GM23338 (cell line): ENCODE data around the gene NTRK1.

Source experiments
- CTCF ChIP-seq, 2 experiments: fragments of 200-600 bp in 1 of 2; sonication (generic) in 1 of 2; conservative IDR thresholded peaks; 2 replicates each; pipeline versions ENCODE4 v1.5.1 to v1.6.1; 2016 to 2017; ENCODE audit warnings: antibody characterized with exemption in 2 of 2, low read depth in 2 of 2, mild to moderate bottlenecking in 2 of 2, moderate library complexity in 1 of 2
- EZH2 ChIP-seq: fragments of 200-600 bp; sonication (generic); IDR thresholded peaks from one replicate; pipeline ENCODE4 v1.8.0; 2017; ENCODE audit warnings: antibody characterized with exemption, mild to moderate bottlenecking, low read depth; ENCODE audit not compliant: unreplicated experiment
- JUNB ChIP-seq: IDR thresholded peaks from one replicate; pipeline ENCODE4 v1.6.1; 2016; ENCODE audit warnings: antibody characterized with exemption; ENCODE audit not compliant: unreplicated experiment
- POLR2AphosphoS5 ChIP-seq: IDR thresholded peaks from 2 replicates; pipeline ENCODE4 v1.6.1; 2016; ENCODE audit warnings: antibody characterized with exemption, low read depth
- TF ChIP-seq, protein P1 (sequence below): IDR thresholded peaks from one replicate; pipeline ENCODE4 v1.6.1; 2018; ENCODE audit warnings: antibody characterized with exemption; ENCODE audit not compliant: unreplicated experiment

- no peak for TF ChIP-seq CTCF (conservative IDR thresholded peaks at IDR 0.05; ENCODE audit: low read depth in 2 of 2)
- TF ChIP-seq, protein P1, sequence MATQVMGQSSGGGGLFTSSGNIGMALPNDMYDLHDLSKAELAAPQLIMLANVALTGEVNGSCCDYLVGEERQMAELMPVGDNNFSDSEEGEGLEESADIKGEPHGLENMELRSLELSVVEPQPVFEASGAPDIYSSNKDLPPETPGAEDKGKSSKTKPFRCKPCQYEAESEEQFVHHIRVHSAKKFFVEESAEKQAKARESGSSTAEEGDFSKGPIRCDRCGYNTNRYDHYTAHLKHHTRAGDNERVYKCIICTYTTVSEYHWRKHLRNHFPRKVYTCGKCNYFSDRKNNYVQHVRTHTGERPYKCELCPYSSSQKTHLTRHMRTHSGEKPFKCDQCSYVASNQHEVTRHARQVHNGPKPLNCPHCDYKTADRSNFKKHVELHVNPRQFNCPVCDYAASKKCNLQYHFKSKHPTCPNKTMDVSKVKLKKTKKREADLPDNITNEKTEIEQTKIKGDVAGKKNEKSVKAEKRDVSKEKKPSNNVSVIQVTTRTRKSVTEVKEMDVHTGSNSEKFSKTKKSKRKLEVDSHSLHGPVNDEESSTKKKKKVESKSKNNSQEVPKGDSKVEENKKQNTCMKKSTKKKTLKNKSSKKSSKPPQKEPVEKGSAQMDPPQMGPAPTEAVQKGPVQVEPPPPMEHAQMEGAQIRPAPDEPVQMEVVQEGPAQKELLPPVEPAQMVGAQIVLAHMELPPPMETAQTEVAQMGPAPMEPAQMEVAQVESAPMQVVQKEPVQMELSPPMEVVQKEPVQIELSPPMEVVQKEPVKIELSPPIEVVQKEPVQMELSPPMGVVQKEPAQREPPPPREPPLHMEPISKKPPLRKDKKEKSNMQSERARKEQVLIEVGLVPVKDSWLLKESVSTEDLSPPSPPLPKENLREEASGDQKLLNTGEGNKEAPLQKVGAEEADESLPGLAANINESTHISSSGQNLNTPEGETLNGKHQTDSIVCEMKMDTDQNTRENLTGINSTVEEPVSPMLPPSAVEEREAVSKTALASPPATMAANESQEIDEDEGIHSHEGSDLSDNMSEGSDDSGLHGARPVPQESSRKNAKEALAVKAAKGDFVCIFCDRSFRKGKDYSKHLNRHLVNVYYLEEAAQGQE = no peak
- TF ChIP-seq POLR2AphosphoS5 = no peak
- no peak for TF ChIP-seq JUNB
- TF ChIP-seq EZH2 = no peak
Measured at GRCh38 chr1:156836892-156837291, 23.8 kb upstream of the NTRK1 start.
